ENCODE data around the gene TMEM237.

DNA sequence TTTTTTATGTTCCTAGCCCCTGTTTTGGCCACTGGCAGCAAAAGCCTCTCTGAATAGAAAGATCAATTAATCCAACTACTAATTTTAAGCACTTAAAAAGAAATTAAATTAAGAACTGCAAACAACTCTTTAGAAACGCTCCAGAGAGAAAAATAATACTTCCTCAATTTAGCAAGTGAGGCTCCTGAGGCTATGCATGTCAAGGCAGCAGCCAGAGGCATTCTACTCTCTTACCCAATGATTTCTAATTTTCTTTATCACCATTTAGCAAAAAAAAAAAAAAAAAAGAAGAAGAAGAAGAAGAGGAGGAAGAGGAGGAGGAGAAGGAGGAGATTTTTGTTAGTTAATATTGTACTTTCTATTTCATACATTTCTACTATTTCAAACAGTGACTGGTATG is 68.5 kb downstream of the TMEM237 start:
- TF ChIP-seq, protein P1, sequence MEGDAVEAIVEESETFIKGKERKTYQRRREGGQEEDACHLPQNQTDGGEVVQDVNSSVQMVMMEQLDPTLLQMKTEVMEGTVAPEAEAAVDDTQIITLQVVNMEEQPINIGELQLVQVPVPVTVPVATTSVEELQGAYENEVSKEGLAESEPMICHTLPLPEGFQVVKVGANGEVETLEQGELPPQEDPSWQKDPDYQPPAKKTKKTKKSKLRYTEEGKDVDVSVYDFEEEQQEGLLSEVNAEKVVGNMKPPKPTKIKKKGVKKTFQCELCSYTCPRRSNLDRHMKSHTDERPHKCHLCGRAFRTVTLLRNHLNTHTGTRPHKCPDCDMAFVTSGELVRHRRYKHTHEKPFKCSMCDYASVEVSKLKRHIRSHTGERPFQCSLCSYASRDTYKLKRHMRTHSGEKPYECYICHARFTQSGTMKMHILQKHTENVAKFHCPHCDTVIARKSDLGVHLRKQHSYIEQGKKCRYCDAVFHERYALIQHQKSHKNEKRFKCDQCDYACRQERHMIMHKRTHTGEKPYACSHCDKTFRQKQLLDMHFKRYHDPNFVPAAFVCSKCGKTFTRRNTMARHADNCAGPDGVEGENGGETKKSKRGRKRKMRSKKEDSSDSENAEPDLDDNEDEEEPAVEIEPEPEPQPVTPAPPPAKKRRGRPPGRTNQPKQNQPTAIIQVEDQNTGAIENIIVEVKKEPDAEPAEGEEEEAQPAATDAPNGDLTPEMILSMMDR (conservative IDR thresholded peaks at IDR 0.05; ENCODE audit: low read depth, low read length): no peak
- TF ChIP-seq EZH2 (IDR thresholded peaks at IDR 0.05; ENCODE audit: borderline replicate concordance, low read depth, low read length, poor library complexity, severe bottlenecking): no peak

Data from A673 (cell line).